ENCODE data around the gene SLC5A2. TPM values are rescaled to one million over a fixed set of nuclear protein-coding genes. Genes with fewer than 3 reads are reported as not detected.
"Not testable (repeated sequence)": the region's sequence is repeated elsewhere in the genome, so short reads cannot be mapped to it uniquely, and the experiment has no call there.

SLC5A2 gene
- total RNA-seq, 1 experiment from 2014 or later = 0.11 TPM

DNA sequence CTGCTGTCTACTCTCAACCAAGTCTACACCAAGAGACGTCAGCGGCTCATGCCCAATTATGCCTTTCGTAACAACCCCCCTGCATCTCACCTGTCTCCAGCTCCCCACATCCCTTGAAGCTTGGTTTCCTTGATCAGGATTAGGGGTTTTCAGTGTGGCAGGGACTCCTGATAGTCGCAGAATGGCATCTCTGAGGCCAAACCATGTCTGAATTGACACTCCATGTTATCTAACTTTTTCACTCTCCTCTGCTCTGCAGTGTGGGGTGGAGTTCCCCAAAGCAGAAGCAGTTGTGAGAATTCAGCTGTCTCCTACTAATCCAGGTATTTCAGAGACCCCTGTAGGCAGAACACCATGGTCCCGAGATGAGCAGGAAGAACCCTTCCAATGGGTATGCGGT, 39.1 kb downstream of the SLC5A2 start:
- Histone ChIP-seq H4K20me1 (ENCODE audit: low read length) (no peaks in the 10 kb centered on the region), H3K36me3 (ENCODE audit: low read depth, low read length) (no peaks in the 10 kb centered on the region), H2AFZ (ENCODE audit: low read length) (no peak overlapping the region), H3K27me3 (ENCODE audit: low read length) (peaks cover 4% of the 10 kb centered on the region; the same call in 1 of the 2 replicates), H3K4me1 (ENCODE audit: insufficient read depth, low read length) (no peaks in the 10 kb centered on the region), H3K4me2 (ENCODE audit: low read length) (no peak overlapping the region), H3K4me3 (ENCODE audit: low read length) (no peak overlapping the region), H3K79me2 (ENCODE audit: low read length) (no peaks in the 10 kb centered on the region), H3K27ac (ENCODE audit: low read length) (no peak overlapping the region), H3K9me2 (replicated peaks; ENCODE audit: low read length) (no peaks in the 10 kb centered on the region), H3F3A (ENCODE audit: low read length, unreplicated experiment) (no peaks in the 10 kb centered on the region), H3K9ac (ENCODE audit: low read length) (no peak overlapping the region), H3K9me3 (ENCODE audit: low read length) (no peaks in the 10 kb centered on the region)
- BruUV-seq (replicated peaks) = no TSS peak
- ChIA-PET CTCF (no interaction called here), POLR2A (ENCODE audit: unreplicated experiment) (no interaction called here)
- TF ChIP-seq, protein P1, sequence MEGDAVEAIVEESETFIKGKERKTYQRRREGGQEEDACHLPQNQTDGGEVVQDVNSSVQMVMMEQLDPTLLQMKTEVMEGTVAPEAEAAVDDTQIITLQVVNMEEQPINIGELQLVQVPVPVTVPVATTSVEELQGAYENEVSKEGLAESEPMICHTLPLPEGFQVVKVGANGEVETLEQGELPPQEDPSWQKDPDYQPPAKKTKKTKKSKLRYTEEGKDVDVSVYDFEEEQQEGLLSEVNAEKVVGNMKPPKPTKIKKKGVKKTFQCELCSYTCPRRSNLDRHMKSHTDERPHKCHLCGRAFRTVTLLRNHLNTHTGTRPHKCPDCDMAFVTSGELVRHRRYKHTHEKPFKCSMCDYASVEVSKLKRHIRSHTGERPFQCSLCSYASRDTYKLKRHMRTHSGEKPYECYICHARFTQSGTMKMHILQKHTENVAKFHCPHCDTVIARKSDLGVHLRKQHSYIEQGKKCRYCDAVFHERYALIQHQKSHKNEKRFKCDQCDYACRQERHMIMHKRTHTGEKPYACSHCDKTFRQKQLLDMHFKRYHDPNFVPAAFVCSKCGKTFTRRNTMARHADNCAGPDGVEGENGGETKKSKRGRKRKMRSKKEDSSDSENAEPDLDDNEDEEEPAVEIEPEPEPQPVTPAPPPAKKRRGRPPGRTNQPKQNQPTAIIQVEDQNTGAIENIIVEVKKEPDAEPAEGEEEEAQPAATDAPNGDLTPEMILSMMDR (conservative IDR thresholded peaks at IDR 0.05; ENCODE audit: low read depth, low read length) = no peak
- TF ChIP-seq EZH2 (IDR thresholded peaks at IDR 0.05; ENCODE audit: low read length, unreplicated experiment) (no peak), EZH2phosphoT487 (IDR thresholded peaks at IDR 0.05; ENCODE audit: borderline replicate concordance, low read length) (no peak)
- intact Hi-C loops (cut with micrococcal nuclease) = no loop called here
- DNase-seq (no peak), ATAC-seq (no peak)

DNA sequence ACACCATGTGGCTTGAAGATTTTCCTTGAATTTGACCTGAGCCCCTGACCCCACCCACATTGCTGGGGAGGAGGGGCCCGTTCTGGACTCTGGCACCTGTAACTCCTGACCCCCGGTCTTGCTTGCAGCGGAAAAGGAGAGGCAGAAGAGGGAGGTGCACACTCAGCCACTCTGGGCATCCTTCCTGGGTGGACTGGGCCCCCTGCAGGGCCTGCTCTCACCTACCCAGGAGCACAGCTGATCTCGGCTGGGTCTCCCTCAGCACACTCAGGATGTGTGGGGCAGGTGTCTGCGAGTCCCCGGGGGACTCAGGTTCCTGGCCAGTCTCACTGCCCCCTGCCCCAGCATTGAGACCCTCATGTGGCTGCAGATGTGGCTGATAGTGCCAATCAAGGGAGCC, 40.8 kb downstream of the SLC5A2 start:
- H3K4me3 ChIP-seq (ENCODE audit: low read length); H3K27ac ChIP-seq (ENCODE audit: low read length); H3K4me2 ChIP-seq (ENCODE audit: low read length); H3F3A ChIP-seq (ENCODE audit: low read length, unreplicated experiment); H3K9ac ChIP-seq (ENCODE audit: low read length); H3K9me2 ChIP-seq (replicated peaks; ENCODE audit: low read length); H3K4me1 ChIP-seq (ENCODE audit: insufficient read depth, low read length); H3K36me3 ChIP-seq (ENCODE audit: low read depth, low read length); H4K20me1 ChIP-seq (ENCODE audit: low read length); H2AFZ ChIP-seq (ENCODE audit: low read length); ATAC-seq; intact Hi-C loops (cut with micrococcal nuclease); DNase-seq; H3K9me3 ChIP-seq (ENCODE audit: low read length); H3K79me2 ChIP-seq (ENCODE audit: low read length); POLR2A ChIA-PET (ENCODE audit: unreplicated experiment); BruUV-seq (replicated peaks): not testable (repeated sequence)
- H3K27me3 ChIP-seq (ENCODE audit: low read length) = peaks cover 17% of the 10 kb centered on the region
- CTCF ChIA-PET = interaction anchor here (0.7 kb wide), 1 partner anchor 381 kb away, joined by 3 read pairs; no protein-coding TSS in a partner anchor

DNA sequence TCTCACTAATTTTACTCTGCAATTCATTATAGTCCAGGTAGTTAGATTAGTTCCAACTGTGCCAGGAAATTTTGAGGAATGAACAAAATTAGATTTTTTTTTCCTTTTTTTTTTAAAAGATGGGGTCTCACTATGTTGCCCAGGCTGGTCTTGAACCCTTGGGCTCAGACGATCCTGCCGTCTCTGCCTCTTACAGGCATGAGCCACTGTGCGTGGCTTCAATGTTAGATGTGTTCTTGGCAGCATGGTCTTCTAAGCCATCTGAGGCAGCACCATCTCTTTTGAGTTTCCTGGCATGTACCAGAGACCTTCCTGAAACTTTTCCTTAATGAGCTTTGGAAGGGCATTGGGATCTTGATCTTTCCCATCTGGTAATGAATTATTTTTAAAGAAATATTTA, 42.2 kb downstream of the SLC5A2 start:
- H3F3A ChIP-seq (ENCODE audit: low read length, unreplicated experiment) = no peaks in the 10 kb centered on the region
- no peaks in the 10 kb centered on the region for H3K9me2 ChIP-seq (replicated peaks; ENCODE audit: low read length)
- H3K4me1 ChIP-seq (ENCODE audit: insufficient read depth, low read length) = no peaks in the 10 kb centered on the region
- no peaks in the 10 kb centered on the region for H3K36me3 ChIP-seq (ENCODE audit: low read depth, low read length)
- CTCF ChIA-PET = no interaction called here
- H4K20me1 ChIP-seq (ENCODE audit: low read length) = no peaks in the 10 kb centered on the region
- H2AFZ ChIP-seq (ENCODE audit: low read length) = no peak overlapping the region
- intact Hi-C loops (cut with micrococcal nuclease) = no loop called here
- POLR2A ChIA-PET (ENCODE audit: unreplicated experiment) = no interaction called here
- no peak overlapping the region for H3K27ac ChIP-seq (ENCODE audit: low read length)
- no peaks in the 10 kb centered on the region for H3K9me3 ChIP-seq (ENCODE audit: low read length)
- DNase-seq (no peak), ATAC-seq (no peak)
- H3K4me3 ChIP-seq (ENCODE audit: low read length) = no peak overlapping the region
- H3K9ac ChIP-seq (ENCODE audit: low read length) = no peak overlapping the region
- TF ChIP-seq, protein P1 (conservative IDR thresholded peaks at IDR 0.05; ENCODE audit: low read depth, low read length) = no peak
- TF ChIP-seq EZH2phosphoT487 (IDR thresholded peaks at IDR 0.05; ENCODE audit: borderline replicate concordance, low read length) (no peak), EZH2 (IDR thresholded peaks at IDR 0.05; ENCODE audit: low read length, unreplicated experiment) (no peak)
- BruUV-seq (replicated peaks) = no TSS peak
- H3K4me2 ChIP-seq (ENCODE audit: low read length) = no peak overlapping the region
- peaks cover 18% of the 10 kb centered on the region for H3K27me3 ChIP-seq (ENCODE audit: low read length)
- no peaks in the 10 kb centered on the region for H3K79me2 ChIP-seq (ENCODE audit: low read length)
